H9 (cell line): ENCODE results near the gene TCFL5. TPM values are rescaled to one million over a fixed set of nuclear protein-coding genes. Genes with fewer than 3 reads are reported as not detected.

Source experiments
- DNase-seq: peaks from one replicate; pipeline ENCODE4 v3.0.0-alpha.2; 2017
- H2AFZ ChIP-seq: one replicate; pipeline ENCODE4 v1.6.1; 2013; ENCODE audit warnings: mild to moderate bottlenecking, low read length, control low read depth, moderate library complexity
- H2AK5ac ChIP-seq: 2 replicates; pipeline ENCODE4 v1.6.1; 2013; ENCODE audit warnings: low read length, control low read depth, mixed read lengths; ENCODE audit not compliant: insufficient read length
- H2BK120ac ChIP-seq: one replicate; pipeline ENCODE4 v1.6.1; 2013; ENCODE audit warnings: low read depth, mild to moderate bottlenecking, low read length, control low read depth, inconsistent platforms; ENCODE audit not compliant: poor library complexity, severe bottlenecking
- H2BK12ac ChIP-seq: 2 replicates; pipeline ENCODE4 v1.6.1; 2013; ENCODE audit warnings: low read length, control low read depth, mixed read lengths, low read depth; ENCODE audit not compliant: insufficient read length
- H2BK15ac ChIP-seq: 2 replicates; pipeline ENCODE4 v1.6.1; 2013; ENCODE audit warnings: low read depth, low read length, control low read depth
- H2BK20ac ChIP-seq: one replicate; pipeline ENCODE4 v1.6.1; 2013; ENCODE audit warnings: low read depth, mild to moderate bottlenecking, low read length, control low read depth, inconsistent platforms; ENCODE audit not compliant: poor library complexity, severe bottlenecking
- H2BK5ac ChIP-seq: 2 replicates; pipeline ENCODE4 v1.6.1; 2013; ENCODE audit warnings: low read length, control low read depth, mixed read lengths; ENCODE audit not compliant: insufficient read length
- H3K14ac ChIP-seq: 2 replicates; pipeline ENCODE4 v1.6.1; 2013; ENCODE audit warnings: low read length, control low read depth; ENCODE audit not compliant: insufficient read depth
- H3K18ac ChIP-seq: 2 replicates; pipeline ENCODE4 v1.6.1; 2013; ENCODE audit warnings: low read depth, mild to moderate bottlenecking, mixed read lengths, low read length, control low read depth; ENCODE audit not compliant: insufficient read length
- H3K23ac ChIP-seq: 2 replicates; pipeline ENCODE4 v1.6.1; 2013; ENCODE audit warnings: low read length, control low read depth, mixed read lengths, low read depth; ENCODE audit not compliant: insufficient read length
- H3K23me2 ChIP-seq: 2 replicates; pipeline ENCODE4 v1.6.1; 2013; ENCODE audit warnings: low read depth, mild to moderate bottlenecking, mixed read lengths, low read length, control low read depth; ENCODE audit not compliant: insufficient read length, poor library complexity, severe bottlenecking
- H3K27ac ChIP-seq: 2 replicates; pipeline ENCODE4 v1.5.1; 2013; ENCODE audit warnings: low read length, control low read depth, mixed read lengths, low read depth; ENCODE audit not compliant: insufficient read length
- H3K27me3 ChIP-seq: 2 replicates; pipeline ENCODE4 v1.6.1; 2013; ENCODE audit warnings: low read length, control low read depth, inconsistent platforms; ENCODE audit not compliant: insufficient read depth
- H3K4ac ChIP-seq: 2 replicates; pipeline ENCODE4 v1.6.1; 2013; ENCODE audit warnings: low read depth, mild to moderate bottlenecking, control low read depth, inconsistent platforms, low read length, moderate library complexity
- H3K4me1 ChIP-seq: 2 replicates; pipeline ENCODE4 v1.6.1; 2013; ENCODE audit warnings: low read length, control low read depth, inconsistent platforms; ENCODE audit not compliant: insufficient read depth
- H3K4me2 ChIP-seq: 2 replicates; pipeline ENCODE4 v1.6.1; 2013; ENCODE audit warnings: low read length, control low read depth, mixed read lengths; ENCODE audit not compliant: insufficient read length, insufficient read depth
- H3K56ac ChIP-seq: 2 replicates; pipeline ENCODE4 v1.6.1; 2013; ENCODE audit warnings: low read depth, mild to moderate bottlenecking, mixed read lengths, low read length, control low read depth; ENCODE audit not compliant: insufficient read length
- H3K79me1 ChIP-seq: 2 replicates; pipeline ENCODE4 v1.6.1; 2013; ENCODE audit warnings: low read depth, mild to moderate bottlenecking, moderate library complexity, low read length, control low read depth, inconsistent platforms; ENCODE audit not compliant: insufficient read depth, poor library complexity, severe bottlenecking
- H3K79me2 ChIP-seq: 2 replicates; pipeline ENCODE4 v1.6.1; 2013; ENCODE audit warnings: low read length, control low read depth, inconsistent platforms; ENCODE audit not compliant: insufficient read depth
- H3K9ac ChIP-seq: 2 replicates; pipeline ENCODE4 v1.6.1; 2013; ENCODE audit warnings: low read length, control low read depth, mixed read lengths; ENCODE audit not compliant: insufficient read length; ENCODE audit errors: extremely low read depth
- H3K9me3 ChIP-seq: one replicate; pipeline ENCODE4 v1.6.1; 2013; ENCODE audit warnings: low read depth, low read length, inconsistent platforms; ENCODE audit not compliant: control insufficient read depth
- H3T11ph ChIP-seq: one replicate; pipeline ENCODE4 v1.6.1; 2013; ENCODE audit warnings: mild to moderate bottlenecking, low read length, control low read depth, inconsistent platforms
- H4K20me1 ChIP-seq: one replicate; pipeline ENCODE4 v1.6.1; 2013; ENCODE audit not compliant: control insufficient read depth, insufficient read length, insufficient read depth
- H4K5ac ChIP-seq: 2 replicates; pipeline ENCODE4 v1.6.1; 2013; ENCODE audit warnings: low read depth, mild to moderate bottlenecking, mixed read lengths, low read length, control low read depth; ENCODE audit not compliant: insufficient read length
- H4K8ac ChIP-seq: replicated peaks from 2 replicates; pipeline ENCODE4 v1.6.1; 2013; ENCODE audit warnings: low read length, control low read depth, mixed read lengths, low read depth; ENCODE audit not compliant: insufficient read length
- H4K91ac ChIP-seq: 2 replicates; pipeline ENCODE4 v1.6.1; 2013; ENCODE audit warnings: low read depth, mild to moderate bottlenecking, moderate library complexity, mixed read lengths, low read length, control low read depth; ENCODE audit not compliant: insufficient read length
- H3K27ac Mint-ChIP-seq, 3 experiments: 2 replicates in 2 of 3; 3 replicates in 1 of 3; pipeline ENCODE4 v1.8.0; 2020 to 2021; ENCODE audit warnings: mixed read lengths in 3 of 3, mild to moderate bottlenecking in 1 of 3, moderate library complexity in 1 of 3
- H3K27me3 Mint-ChIP-seq: 2 replicates; pipeline ENCODE4 v1.8.0; 2021; ENCODE audit warnings: low read depth, mild to moderate bottlenecking, moderate library complexity, mixed read lengths
- H3K36me3 Mint-ChIP-seq, 3 experiments: 2 replicates in 2 of 3; 3 replicates in 1 of 3; pipeline ENCODE4 v1.8.0; 2020 to 2021; ENCODE audit warnings: low read depth in 3 of 3, mixed read lengths in 3 of 3; ENCODE audit not compliant: insufficient read depth in 1 of 3
- H3K4me1 Mint-ChIP-seq, 2 experiments: 2 replicates each; pipeline ENCODE4 v1.8.0; 2020; ENCODE audit warnings: mixed read lengths in 2 of 2
- H3K4me3 Mint-ChIP-seq, 2 experiments: 2 replicates in 1 of 2; 3 replicates in 1 of 2; pipeline ENCODE4 v1.8.0; 2020 to 2021; ENCODE audit warnings: mild to moderate bottlenecking in 2 of 2, mixed read lengths in 2 of 2, moderate library complexity in 1 of 2
- H3K9me3 Mint-ChIP-seq, 2 experiments: 2 replicates in 1 of 2; 3 replicates in 1 of 2; pipeline ENCODE4 v1.8.0; 2020; ENCODE audit warnings: mild to moderate bottlenecking in 2 of 2, mixed read lengths in 2 of 2, moderate library complexity in 1 of 2
- CTCF ChIP-seq: fragments of 200-600 bp; sonication (generic); conservative IDR thresholded peaks from 3 replicates; pipeline ENCODE4 v1.8.0; 2021; ENCODE audit warnings: antibody characterized with exemption, mild to moderate bottlenecking
- WGBS: extraction: QIAGEN DNeasy Blood & Tissue Kit; methylation state at CpG from one replicate; pipeline ENCODE4 v1.1.7; 2013; ENCODE audit warnings: missing lambda C conversion rate, low lambda C conversion rate, mixed read lengths; ENCODE audit not compliant: insufficient read length; ENCODE audit errors: extremely low coverage; 5-methylcytosine and 5-hydroxymethylcytosine counted together
- total RNA-seq: library from RNA; stranded (reverse); gene quantifications from 2 replicates; pipeline ENCODE4 v1.2.1, GENCODE V29; 2021

Gene TCFL5
- total RNA-seq, 1 experiment from 2014 or later: 16.4 TPM

DNA sequence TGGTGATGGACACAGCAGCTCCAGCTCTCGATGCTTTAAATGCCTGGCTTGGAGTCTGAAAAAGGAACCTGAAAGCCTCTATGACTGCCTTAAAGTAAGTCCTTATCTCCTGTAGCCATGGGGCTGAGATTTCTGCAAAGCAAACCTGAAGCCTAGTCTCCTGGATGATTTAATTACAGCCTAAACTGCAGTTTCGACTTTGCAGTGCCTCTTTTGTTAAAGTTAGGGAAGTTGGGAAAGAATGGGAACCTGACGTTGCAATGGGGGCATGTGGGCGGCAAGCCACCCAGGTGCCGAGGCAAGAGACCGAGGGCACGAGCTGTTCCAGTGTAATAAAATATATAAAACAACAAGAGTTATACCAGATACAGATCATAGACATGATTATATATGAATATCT, 11.7 kb upstream of the TCFL5 start:
- Mint-ChIP-seq H3K4me1 (peaks cover 20 to 22% of the 10 kb centered on the region in 2 experiments), H3K27me3 (peaks cover 10% of the 10 kb centered on the region), H3K27ac (no peak overlapping the region), H3K9me3 (peaks cover 2 to 11% of the 10 kb centered on the region in 2 experiments; a peak in 4 of 5 replicates), H3K4me3 (no peak overlapping the region), H3K36me3 (peaks cover 0 to 2% (median 0%) of the 10 kb centered on the region in 3 experiments; a peak in 1 of 7 replicates)
- Histone ChIP-seq H3K56ac (no peak overlapping the region), H3K9me3 (no peaks in the 10 kb centered on the region), H3K23me2 (no peaks in the 10 kb centered on the region), H3K9ac (no peak overlapping the region), H4K5ac (no peak overlapping the region), H4K91ac (no peak overlapping the region), H4K8ac (no peak overlapping the region), H3K79me1 (no peaks in the 10 kb centered on the region), H3K27ac (no peak overlapping the region), H2BK5ac (no peak overlapping the region), H3K79me2 (no peaks in the 10 kb centered on the region), H3K4me2 (no peak overlapping the region), H3K4ac (no peak overlapping the region), H4K20me1 (no peaks in the 10 kb centered on the region), H3K18ac (no peak overlapping the region), H3K14ac (no peak overlapping the region), H2BK12ac (no peak overlapping the region), H2AFZ (no peak overlapping the region), H2BK20ac (no peak overlapping the region), H3K4me1 (no peaks in the 10 kb centered on the region), H2AK5ac (no peak overlapping the region), H3T11ph (no peak overlapping the region), H2BK15ac (no peak overlapping the region), H3K23ac (no peak overlapping the region), H3K27me3 (no peaks in the 10 kb centered on the region), H2BK120ac (no peak overlapping the region)
- no CpG with 5 or more reads among the region's 7 CpGs for WGBS
- no peak for DNase-seq
- TF ChIP-seq CTCF: no peak
